ENCODE data around the gene DNMT1. TPM values are rescaled to one million over a fixed set of nuclear protein-coding genes. Genes with fewer than 3 reads are reported as not detected.

DNMT1 gene
- total and polyA plus RNA-seq, 4 donors, result 32.8 to 85.7 (median 45.2) TPM

- H3K4me3 ChIP-seq, result peak overlapping the region; percentile 77
- WGBS, 2 donors, result 1 to 2% methylated on average over 68 to 70 of the region's 70 CpGs
- H3K9ac ChIP-seq (ENCODE audit: insufficient read depth in 1 of 2, low read length in 2 of 2), result peak overlapping the region; percentile 84 to 86
- peak; percentile 88 to 90 (median 89) for DNase-seq
- H3K9me3 ChIP-seq (ENCODE audit: control insufficient read depth in 4 of 4, insufficient read depth in 3 of 4, low read length in 3 of 4), result no peaks in the 10 kb centered on the region
- H3K4me1 ChIP-seq (ENCODE audit: control insufficient read depth in 5 of 5, insufficient read depth in 5 of 5, low read length in 5 of 5), result peaks cover 0 to 54% (median 22%) of the 10 kb centered on the region in 5 donors
- no peak for ATAC-seq (ENCODE audit: insufficient read depth, low FRiP score)
- TF ChIP-seq CTCF (IDR thresholded peaks at IDR 0.05; ENCODE audit: control extremely low read depth, extremely low read depth), result no peak
- H3K27me3 ChIP-seq (ENCODE audit: control insufficient read depth in 3 of 3, insufficient read depth in 3 of 3, low read length in 2 of 3), result no peaks in the 10 kb centered on the region
- peak overlapping the region; percentile 86 to 92 for H3K27ac ChIP-seq (ENCODE audit: low read depth in 1 of 2, low read length in 1 of 2)
- H3K36me3 ChIP-seq (ENCODE audit: control insufficient read depth in 4 of 4, insufficient read depth in 4 of 4, low read length in 4 of 4), result peaks cover 0 to 22% (median 5%) of the 10 kb centered on the region in 4 donors
These were observed 35.6 kb upstream of the DNMT1 start for GRCh38 chr19:10230173-10230860.

DNA sequence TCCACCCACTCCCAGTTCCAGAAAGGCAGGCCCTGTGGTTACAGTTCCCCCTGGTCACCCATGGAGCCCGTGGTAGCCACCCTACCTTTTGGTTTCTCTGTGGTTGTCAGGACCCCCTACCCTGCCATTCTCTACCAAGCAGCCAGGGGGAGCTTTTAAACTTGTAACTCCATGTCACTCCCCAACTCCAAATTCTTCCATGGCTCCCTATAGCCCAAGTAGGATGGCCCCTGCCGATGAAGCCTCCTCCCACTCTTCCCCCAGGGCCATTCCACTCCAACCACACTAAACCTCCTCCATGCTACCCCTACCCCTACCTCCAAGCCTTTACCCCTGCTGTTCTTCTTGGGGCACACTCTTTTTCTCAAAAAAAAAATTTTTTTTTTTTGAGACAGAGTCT lies 34.2 kb upstream of the DNMT1 start:
- H3K9ac ChIP-seq (ENCODE audit: insufficient read depth in 1 of 2, low read length in 2 of 2), result peak overlapping the region in 1 of 2 donors; percentile 55
- TF ChIP-seq CTCF (IDR thresholded peaks at IDR 0.05; ENCODE audit: control extremely low read depth, extremely low read depth), result peak; percentile 18
- DNase-seq (peak; percentile 56 to 77 (median 70)), ATAC-seq (ENCODE audit: insufficient read depth, low FRiP score) (no peak)
- no peak overlapping the region for H3K4me3 ChIP-seq
- H3K36me3 ChIP-seq (ENCODE audit: control insufficient read depth in 4 of 4, insufficient read depth in 4 of 4, low read length in 4 of 4), result peaks cover 0 to 23% (median 13%) of the 10 kb centered on the region in 4 donors
- no peaks in the 10 kb centered on the region for H3K27me3 ChIP-seq (ENCODE audit: control insufficient read depth in 3 of 3, insufficient read depth in 3 of 3, low read length in 2 of 3)
- H3K27ac ChIP-seq (ENCODE audit: low read depth in 1 of 2, low read length in 1 of 2), result peak overlapping the region in 1 of 2 donors; percentile 14
- no peaks in the 10 kb centered on the region for H3K9me3 ChIP-seq (ENCODE audit: control insufficient read depth in 4 of 4, insufficient read depth in 3 of 4, low read length in 3 of 4)
- peaks cover 0 to 59% (median 18%) of the 10 kb centered on the region in 5 donors for H3K4me1 ChIP-seq (ENCODE audit: control insufficient read depth in 5 of 5, insufficient read depth in 5 of 5, low read length in 5 of 5)
- WGBS, 2 donors, result 34 to 40% methylated on average over 2 of the region's 2 CpGs

GRCh38 chr19:10228393-10228792 lies 33.6 kb upstream of the DNMT1 start:
- Histone ChIP-seq H3K27me3 (ENCODE audit: control insufficient read depth in 3 of 3, insufficient read depth in 3 of 3, low read length in 2 of 3) (no peaks in the 10 kb centered on the region), H3K4me1 (ENCODE audit: control insufficient read depth in 5 of 5, insufficient read depth in 5 of 5, low read length in 5 of 5) (peaks cover 0 to 59% (median 18%) of the 10 kb centered on the region in 5 donors), H3K4me3 (no peak overlapping the region), H3K27ac (ENCODE audit: low read depth in 1 of 2, low read length in 1 of 2) (peak overlapping the region in 1 of 2 donors; percentile 14), H3K9me3 (ENCODE audit: control insufficient read depth in 4 of 4, insufficient read depth in 3 of 4, low read length in 3 of 4) (no peaks in the 10 kb centered on the region), H3K36me3 (ENCODE audit: control insufficient read depth in 4 of 4, insufficient read depth in 4 of 4, low read length in 4 of 4) (peaks cover 0 to 27% (median 16%) of the 10 kb centered on the region in 4 donors), H3K9ac (ENCODE audit: insufficient read depth in 1 of 2, low read length in 2 of 2) (peak overlapping the region in 1 of 2 donors; percentile 55)
- 57 to 68% methylated on average over 5 of the region's 5 CpGs for WGBS, 2 donors
- DNase-seq, result no peak
- ATAC-seq (ENCODE audit: insufficient read depth, low FRiP score), result no peak
- no peak for TF ChIP-seq CTCF (IDR thresholded peaks at IDR 0.05; ENCODE audit: control extremely low read depth, extremely low read depth)

Measured in lung (tissue), 12 donors.